Urinary bladder (tissue), 4 donors: ENCODE results near the gene C10orf62. TPM values are rescaled to one million over a fixed set of nuclear protein-coding genes. Genes with fewer than 3 reads are reported as not detected.
"Not testable (repeated sequence)": the region's sequence is repeated elsewhere in the genome, so short reads cannot be mapped to it uniquely, and the experiment has no call there.

Experiments
- DNase-seq: peaks from one replicate; pipeline ENCODE4 v3.0.0-alpha.2; 2015; ENCODE audit errors: extremely low spot score
- H3K27ac ChIP-seq: one replicate; pipeline ENCODE4 v1.5.1; 2013; ENCODE audit warnings: low read depth, mild to moderate bottlenecking, moderate library complexity
- H3K36me3 ChIP-seq: one replicate; pipeline ENCODE4 v1.6.1; 2013; ENCODE audit warnings: mild to moderate bottlenecking, moderate library complexity; ENCODE audit not compliant: insufficient read depth
- H3K4me1 ChIP-seq: one replicate; pipeline ENCODE4 v1.6.1; 2013; ENCODE audit warnings: mild to moderate bottlenecking, moderate library complexity; ENCODE audit not compliant: insufficient read depth
- H3K4me3 ChIP-seq: one replicate; pipeline ENCODE4 v1.5.1; 2013; ENCODE audit warnings: low read depth, low read length
- WGBS: extraction: QIAGEN DNeasy Blood & Tissue Kit; methylation state at CpG from one replicate; pipeline ENCODE4 v1.1.7; 2013; 5-methylcytosine and 5-hydroxymethylcytosine counted together
- polyA plus RNA-seq: library from polyadenylated mRNA; stranded (reverse); fragments of 200-250 nt; gene quantifications from one replicate; pipeline ENCODE4 v1.2.3, GENCODE V29; 2013
- total RNA-seq: library from RNA; depleted of rRNA; stranded (reverse); fragments of >200 nt; gene quantifications from one replicate; pipeline ENCODE4 v1.2.3, GENCODE V29; 2014
- donor health status: healthy with polysubstance abuse.
- donor health status: healthy.

Gene C10orf62
- total and polyA plus RNA-seq, 2 donors, result not detected

GRCh38 chr10:97554336-97554735 is 35.2 kb upstream of the C10orf62 start:
- not testable (repeated sequence) for H3K36me3 ChIP-seq, H3K4me3 ChIP-seq, DNase-seq, H3K4me1 ChIP-seq, H3K27ac ChIP-seq
- WGBS, result 96% methylated on average over 5 of the region's 5 CpGs

GRCh38 chr10:97555541-97555940 is 34.0 kb upstream of the C10orf62 start:
- not testable (repeated sequence) for H3K27ac ChIP-seq, DNase-seq, H3K36me3 ChIP-seq, H3K4me1 ChIP-seq, H3K4me3 ChIP-seq
- 97% methylated on average over 10 of the region's 10 CpGs for WGBS

DNA sequence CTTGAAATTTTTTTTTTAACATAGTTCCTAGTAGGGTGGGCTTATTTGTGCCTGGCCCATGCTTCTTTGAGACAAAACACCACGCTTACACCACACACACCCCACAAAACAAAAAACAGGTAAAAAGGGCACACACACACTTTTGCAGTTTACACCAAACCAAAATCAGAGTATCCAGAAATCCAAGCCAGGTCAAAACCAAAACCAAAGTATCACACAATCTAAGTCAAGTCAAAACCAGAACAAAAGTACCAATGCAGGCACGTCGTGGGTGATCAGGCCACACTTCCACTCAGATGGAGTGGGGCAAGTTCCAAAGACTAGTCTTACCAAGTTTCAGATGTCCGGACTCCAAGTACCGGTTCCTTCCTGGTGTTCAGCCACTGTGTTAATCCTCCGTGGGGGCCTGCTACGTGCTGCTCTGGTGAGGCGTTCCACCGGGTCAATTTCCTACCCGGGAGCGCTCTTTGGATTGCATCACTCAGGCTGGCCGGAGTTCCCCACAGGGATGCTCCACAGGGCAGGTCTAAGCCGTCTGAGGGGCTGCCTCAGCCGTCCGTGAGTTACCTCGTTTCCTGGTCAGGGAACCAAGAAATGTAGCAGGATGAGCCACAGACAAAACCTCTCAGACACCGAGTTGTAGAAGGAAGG is 28.7 kb upstream of the C10orf62 start:
- not testable (repeated sequence) for H3K27ac ChIP-seq

GRCh38 chr10:97561386-97562077 is 28.0 kb upstream of the C10orf62 start:
- H3K4me3 ChIP-seq, H3K4me1 ChIP-seq, H3K27ac ChIP-seq, DNase-seq, H3K36me3 ChIP-seq: not testable (repeated sequence)
- WGBS, result 91% methylated on average over 12 of the region's 12 CpGs

More for the DNA sequence above, 28.7 kb upstream of the C10orf62 start:
- not testable (repeated sequence) for H3K4me3 ChIP-seq, H3K4me1 ChIP-seq, DNase-seq, H3K36me3 ChIP-seq
- 91% methylated on average over 17 of the region's 17 CpGs for whole genome bisulfite sequencing

DNA sequence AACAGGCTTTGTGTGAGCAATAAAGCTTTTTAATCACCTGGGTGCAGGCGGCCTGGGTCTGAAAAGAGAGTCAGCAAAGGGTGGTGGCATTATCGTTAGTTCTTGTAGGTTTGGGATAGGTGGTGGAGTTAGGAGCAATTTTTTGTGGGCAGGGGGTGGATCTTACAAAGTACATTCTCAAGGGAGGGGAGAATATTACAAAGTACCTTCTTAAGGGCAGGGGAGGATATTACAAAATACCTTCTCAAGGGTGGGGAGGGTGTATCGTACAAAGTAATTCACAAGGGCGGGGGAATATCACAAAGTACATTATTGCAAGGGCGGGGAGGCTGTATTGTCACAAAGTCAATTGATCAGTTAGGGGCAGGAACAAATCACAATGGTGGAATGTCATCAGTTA is 27.2 kb upstream of the C10orf62 start:
- DNase-seq, H3K4me1 ChIP-seq, H3K36me3 ChIP-seq, H3K4me3 ChIP-seq, H3K27ac ChIP-seq: not testable (repeated sequence)
- 96% methylated on average over 5 of the region's 5 CpGs for WGBS

DNA sequence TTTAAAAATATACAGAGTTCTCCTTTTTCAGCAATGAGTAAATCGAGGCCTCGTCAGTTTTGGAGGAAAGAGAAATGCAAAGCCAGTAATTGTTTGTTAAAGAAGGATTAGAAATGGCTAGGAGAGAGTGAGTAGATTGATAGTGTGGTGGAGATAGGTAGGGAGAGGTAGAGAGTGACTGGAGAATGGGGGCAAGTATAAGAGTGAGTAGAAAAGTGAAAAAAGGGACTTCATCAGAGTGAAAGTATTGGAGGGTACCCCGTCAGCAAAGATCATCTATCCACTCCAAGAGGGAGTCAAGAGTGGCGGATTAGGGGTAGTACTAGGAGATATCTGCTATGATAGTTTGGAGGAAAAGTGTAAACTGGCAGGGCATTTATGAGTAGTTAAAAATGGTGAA is 26.2 kb upstream of the C10orf62 start:
- WGBS, result 94% methylated on average over 4 of the region's 4 CpGs
- no peaks in the 10 kb centered on the region for H3K36me3 ChIP-seq
- H3K27ac ChIP-seq, result no peak overlapping the region
- no peak for DNase-seq
- H3K4me1 ChIP-seq, result no peaks in the 10 kb centered on the region
- no peak overlapping the region for H3K4me3 ChIP-seq

DNA sequence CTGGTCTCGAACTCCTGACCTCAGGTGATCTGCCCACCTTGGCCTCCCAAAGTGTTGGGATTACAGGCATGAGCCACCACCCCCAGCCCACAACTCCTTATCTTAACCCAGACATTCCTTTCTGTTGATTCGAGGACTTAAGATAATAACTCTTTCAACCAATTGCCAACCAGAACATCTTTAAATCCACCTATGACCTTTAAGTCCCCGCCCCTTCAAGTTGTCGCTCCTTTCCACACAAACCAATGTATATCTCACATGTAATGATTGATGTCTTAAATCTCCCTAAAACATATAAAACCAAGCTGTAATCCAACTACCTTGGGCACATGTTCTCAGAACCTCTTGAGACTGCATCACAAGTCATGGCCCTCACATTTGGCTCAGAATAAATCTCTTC is 24.7 kb upstream of the C10orf62 start:
- WGBS, result 85% methylated on average over 4 of the region's 4 CpGs
- Histone ChIP-seq H3K4me1 (no peaks in the 10 kb centered on the region), H3K27ac (no peak overlapping the region), H3K36me3 (no peaks in the 10 kb centered on the region), H3K4me3 (no peak overlapping the region)
- no peak for DNase-seq

- WGBS, result 96% methylated on average over 2 of the region's 2 CpGs
- H3K4me1 ChIP-seq, result no peaks in the 10 kb centered on the region
- no peaks in the 10 kb centered on the region for H3K36me3 ChIP-seq
- no peak overlapping the region for H3K27ac ChIP-seq
- DNase-seq, result no peak
- no peak overlapping the region for H3K4me3 ChIP-seq
Measured at GRCh38 chr10:97566336-97566996, 23.1 kb upstream of the C10orf62 start.

GRCh38 chr10:97567891-97568290 is 21.6 kb upstream of the C10orf62 start:
- no peak for DNase-seq
- 95% methylated on average over 15 of the region's 15 CpGs for WGBS

GRCh38 chr10:97570146-97570788 is 19.3 kb upstream of the C10orf62 start:
- no peaks in the 10 kb centered on the region for H3K4me1 ChIP-seq
- H3K4me3 ChIP-seq, result no peak overlapping the region
- 93% methylated on average over 33 of the region's 33 CpGs for WGBS
- no peak for DNase-seq
- H3K27ac ChIP-seq, result no peak overlapping the region
- H3K36me3 ChIP-seq, result no peaks in the 10 kb centered on the region

More at GRCh38 chr10:97567891-97568290, 21.6 kb upstream of the C10orf62 start:
- H3K4me3 ChIP-seq, result no peak overlapping the region
- no peak overlapping the region for H3K27ac ChIP-seq
- H3K36me3 ChIP-seq, result no peaks in the 10 kb centered on the region
- no peaks in the 10 kb centered on the region for H3K4me1 ChIP-seq

DNA sequence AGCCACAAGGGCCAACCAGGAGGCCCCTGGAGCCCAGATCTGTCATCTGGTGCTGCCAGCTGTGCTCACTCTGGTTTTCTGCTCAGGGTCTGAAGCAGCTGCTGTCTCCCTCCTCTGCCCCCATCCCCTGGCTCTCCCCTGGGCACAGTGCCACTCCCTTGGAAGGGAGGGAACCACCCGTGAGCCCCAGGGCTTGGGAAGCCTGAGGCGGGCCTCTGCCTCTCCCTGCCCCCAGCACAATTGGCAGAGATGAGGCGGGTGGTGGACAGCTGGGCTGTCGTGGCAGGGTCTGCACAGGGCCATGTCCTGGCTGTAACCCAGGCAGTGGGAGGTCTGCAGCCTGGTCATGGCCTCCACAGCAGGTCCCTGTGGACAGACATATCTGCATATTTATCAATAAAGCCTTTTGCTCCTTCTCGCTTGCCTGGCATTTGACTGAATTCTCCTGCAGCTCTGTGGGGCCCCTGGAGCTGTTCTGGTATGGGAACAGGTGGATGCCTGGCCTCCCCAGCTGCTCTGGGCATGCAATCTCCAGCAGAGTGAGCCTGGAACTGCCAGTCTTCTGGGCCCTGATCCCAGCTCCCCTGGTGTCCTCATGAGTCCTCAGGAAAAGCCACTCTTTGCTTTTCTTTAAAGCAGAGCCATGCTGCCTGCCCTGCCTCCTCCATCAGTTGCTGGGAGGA is 18.6 kb upstream of the C10orf62 start:
- Histone ChIP-seq H3K4me3 (no peak overlapping the region), H3K4me1 (no peaks in the 10 kb centered on the region), H3K27ac (no peak overlapping the region), H3K36me3 (no peaks in the 10 kb centered on the region)
- no peak for DNase-seq
- WGBS, result 74% methylated on average over 5 of the region's 5 CpGs

- Histone ChIP-seq H3K27ac (peak overlapping the region; percentile 81), H3K36me3 (no peaks in the 10 kb centered on the region), H3K4me3 (no peak overlapping the region), H3K4me1 (no peaks in the 10 kb centered on the region)
- WGBS, result 82% methylated on average over 3 of the region's 3 CpGs
- DNase-seq, result no peak
Measured at GRCh38 chr10:97571622-97572021, 17.9 kb upstream of the C10orf62 start.

DNA sequence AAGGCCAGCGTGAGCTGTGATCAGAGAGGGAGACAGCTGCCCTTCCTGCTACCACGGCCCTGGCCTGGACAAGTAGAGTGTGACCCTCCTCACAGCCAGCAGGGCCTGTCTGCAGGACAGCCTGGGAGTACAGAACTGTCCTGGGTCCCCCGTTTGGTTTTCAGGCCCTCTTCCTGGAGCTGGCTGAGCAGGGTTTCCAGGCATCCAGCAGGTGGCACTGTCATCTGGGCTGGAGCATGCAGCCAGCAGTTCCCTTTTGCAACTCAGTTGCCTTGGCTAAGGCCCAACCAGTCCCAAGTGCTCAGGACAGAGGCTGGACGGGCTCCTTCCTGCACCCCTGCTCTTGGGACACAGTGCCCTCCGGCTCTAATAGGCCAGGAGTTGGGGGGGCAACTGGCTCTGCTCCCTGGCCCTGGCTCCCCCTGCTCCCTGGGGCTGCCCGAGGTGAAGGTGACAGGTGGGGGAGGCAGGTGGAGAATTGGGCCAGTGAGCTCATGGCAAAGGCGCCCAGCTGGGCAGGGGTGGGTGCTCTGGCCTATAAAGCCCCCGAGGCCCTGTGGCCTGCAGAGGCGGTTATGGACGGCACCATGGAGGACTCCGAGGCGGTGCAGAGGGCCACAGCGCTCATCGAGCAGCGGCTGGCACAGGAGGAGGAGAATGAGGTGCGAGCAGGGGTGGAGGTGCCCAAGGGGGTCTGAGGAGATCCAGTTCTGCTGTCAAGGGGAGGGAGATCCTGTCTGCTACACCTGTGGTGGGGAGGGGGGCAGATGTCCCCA is 17.1 kb upstream of the C10orf62 start, which contains the start of gene ANKRD2:
TSS of gene ANKRD2 (plus strand) at position 566 of the 776 bp plus-strand sequence. CDS start at position 576, 10 bp downstream.
- 68% methylated on average over 16 of the region's 16 CpGs for WGBS
- no peaks in the 10 kb centered on the region for H3K4me1 ChIP-seq
- no peaks in the 10 kb centered on the region for H3K36me3 ChIP-seq
- H3K4me3 ChIP-seq, result no peak within 1 kb of the TSS
- peak within 1 kb of the TSS; percentile 81 for H3K27ac ChIP-seq
- DNase-seq, result no peak
